Measurements from ENCODE around the gene RAB33A.

DNA sequence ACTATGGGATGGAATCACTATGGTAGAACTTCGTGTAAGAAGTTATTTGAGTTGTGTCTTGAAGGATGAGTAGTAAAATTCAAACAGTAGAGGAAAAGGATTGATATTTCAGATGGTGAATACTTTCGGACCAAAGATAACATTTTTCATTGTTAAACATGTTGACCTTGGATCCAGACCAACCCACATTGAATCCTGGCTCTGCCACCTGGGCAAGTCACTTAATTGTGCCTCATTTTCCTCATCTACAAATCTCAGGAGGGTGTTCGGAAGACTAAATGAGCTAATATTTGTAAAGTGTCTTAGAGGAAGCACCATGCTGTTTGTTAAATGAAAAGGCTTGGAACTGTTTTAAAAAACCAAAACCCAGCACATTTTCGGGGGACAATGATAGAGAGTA lies 4.7 kb upstream of the RAB33A start:
- TF ChIP-seq, protein P1, sequence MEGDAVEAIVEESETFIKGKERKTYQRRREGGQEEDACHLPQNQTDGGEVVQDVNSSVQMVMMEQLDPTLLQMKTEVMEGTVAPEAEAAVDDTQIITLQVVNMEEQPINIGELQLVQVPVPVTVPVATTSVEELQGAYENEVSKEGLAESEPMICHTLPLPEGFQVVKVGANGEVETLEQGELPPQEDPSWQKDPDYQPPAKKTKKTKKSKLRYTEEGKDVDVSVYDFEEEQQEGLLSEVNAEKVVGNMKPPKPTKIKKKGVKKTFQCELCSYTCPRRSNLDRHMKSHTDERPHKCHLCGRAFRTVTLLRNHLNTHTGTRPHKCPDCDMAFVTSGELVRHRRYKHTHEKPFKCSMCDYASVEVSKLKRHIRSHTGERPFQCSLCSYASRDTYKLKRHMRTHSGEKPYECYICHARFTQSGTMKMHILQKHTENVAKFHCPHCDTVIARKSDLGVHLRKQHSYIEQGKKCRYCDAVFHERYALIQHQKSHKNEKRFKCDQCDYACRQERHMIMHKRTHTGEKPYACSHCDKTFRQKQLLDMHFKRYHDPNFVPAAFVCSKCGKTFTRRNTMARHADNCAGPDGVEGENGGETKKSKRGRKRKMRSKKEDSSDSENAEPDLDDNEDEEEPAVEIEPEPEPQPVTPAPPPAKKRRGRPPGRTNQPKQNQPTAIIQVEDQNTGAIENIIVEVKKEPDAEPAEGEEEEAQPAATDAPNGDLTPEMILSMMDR (conservative IDR thresholded peaks at IDR 0.05; ENCODE audit: low read length), result no peak
- no peak for TF ChIP-seq EZH2phosphoT487 (IDR thresholded peaks at IDR 0.05; ENCODE audit: borderline replicate concordance, low read depth, low read length)

All from OCI-LY7 (cell line).